Stimulated activated CD8-positive, alpha-beta memory T cell treated with anti-CD3 and anti-CD28 coated beads, Interleukin-12 subunit alpha, Interleukin-12 subunit beta, amount 100 ng/mL, for 1 hour (primary cell): Measurements from ENCODE around the gene ALKBH4.
"Not testable (repeated sequence)": the region's sequence is repeated elsewhere in the genome, so short reads cannot be mapped to it uniquely, and the experiment has no call there.

ENCODE experiments used
- DNase-seq: peaks from one replicate; pipeline ENCODE4 v3.0.0-alpha.2; 2020; ENCODE audit warnings: low read depth

ALKBH4 gene

GRCh38 chr7:102464577-102465280, at the start of gene ALKBH4, which contains the start of gene LRWD1:
Gene ALKBH4, minus strand, starts transcription at chr7:102464863. Its CDS starts 27 bp downstream, at chr7:102464836.
Gene LRWD1, plus strand, starts transcription at chr7:102464984. Its CDS starts 97 bp downstream, at chr7:102465081.
- peak; percentile 88 for DNase-seq

- not testable (repeated sequence) for DNase-seq
Observed at GRCh38 chr7:102512642-102513221, 48.1 kb upstream of the ALKBH4 start.

- not testable (repeated sequence) for DNase-seq
Observed at GRCh38 chr7:102511860-102512522, 47.3 kb upstream of the ALKBH4 start.

- not testable (repeated sequence) for DNase-seq
Observed at GRCh38 chr7:102510575-102510974, 45.9 kb upstream of the ALKBH4 start.

- DNase-seq: not testable (repeated sequence)
Observed at GRCh38 chr7:102507410-102508088, 42.9 kb upstream of the ALKBH4 start.

- DNase-seq: not testable (repeated sequence)
Observed at GRCh38 chr7:102505298-102506185, 40.9 kb upstream of the ALKBH4 start.

- not testable (repeated sequence) for DNase-seq
Observed at GRCh38 chr7:102503141-102503540, 38.5 kb upstream of the ALKBH4 start.

- DNase-seq: not testable (repeated sequence)
Observed at GRCh38 chr7:102498321-102498720, 33.7 kb upstream of the ALKBH4 start.

GRCh38 chr7:102497308-102497707, 32.6 kb upstream of the ALKBH4 start:
- DNase-seq: not testable (repeated sequence)

GRCh38 chr7:102496861-102497260, 32.2 kb upstream of the ALKBH4 start:
- not testable (repeated sequence) for DNase-seq

- DNase-seq: not testable (repeated sequence)
Observed at GRCh38 chr7:102494473-102495149, 29.9 kb upstream of the ALKBH4 start.

GRCh38 chr7:102494026-102494425, 29.4 kb upstream of the ALKBH4 start:
- not testable (repeated sequence) for DNase-seq

- not testable (repeated sequence) for DNase-seq
Observed at GRCh38 chr7:102493220-102493935, 28.7 kb upstream of the ALKBH4 start.

- not testable (repeated sequence) for DNase-seq
Observed at GRCh38 chr7:102490529-102491075, 25.9 kb upstream of the ALKBH4 start.

GRCh38 chr7:102484317-102484716, 19.7 kb upstream of the ALKBH4 start:
- not testable (repeated sequence) for DNase-seq

GRCh38 chr7:102481962-102482361, 17.3 kb upstream of the ALKBH4 start:
- not testable (repeated sequence) for DNase-seq

- not testable (repeated sequence) for DNase-seq
Observed at GRCh38 chr7:102479982-102480637, 15.4 kb upstream of the ALKBH4 start.

- not testable (repeated sequence) for DNase-seq
Observed at GRCh38 chr7:102479209-102479584, 14.5 kb upstream of the ALKBH4 start.
